Mesodermal cell (in vitro differentiated cells): ENCODE data around the gene AKR1A1.

Source experiments
- H3K27ac ChIP-seq: 2 replicates; pipeline ENCODE4 v1.7.0; 2013; ENCODE audit warnings: mild to moderate bottlenecking, low read depth, low read length, moderate library complexity; ENCODE audit not compliant: severe bottlenecking
- H3K36me3 ChIP-seq: 2 replicates; pipeline ENCODE4 v1.7.1; 2013; ENCODE audit warnings: mild to moderate bottlenecking, low read length, moderate library complexity; ENCODE audit not compliant: control insufficient read depth, insufficient read depth
- H3K4me1 ChIP-seq: one replicate; pipeline ENCODE4 v1.7.1; 2013; ENCODE audit warnings: mild to moderate bottlenecking, low read length; ENCODE audit not compliant: insufficient read depth, control insufficient read depth, poor library complexity, severe bottlenecking
- H3K4me3 ChIP-seq: 2 replicates; pipeline ENCODE4 v1.7.0; 2013; ENCODE audit warnings: low read length, control low read depth, mild to moderate bottlenecking; ENCODE audit not compliant: insufficient read depth, poor library complexity, severe bottlenecking; ENCODE audit errors: extremely low read depth
- H3K9me3 ChIP-seq: 2 replicates; pipeline ENCODE4 v1.7.1; 2013; ENCODE audit warnings: mild to moderate bottlenecking, low read length, moderate library complexity; ENCODE audit not compliant: control insufficient read depth
- WGBS, 2 experiments: methylation state at CpG; one replicate each; pipeline ENCODE4 v1.1.5; 2013; ENCODE audit warnings: missing lambda C conversion rate in 2 of 2; ENCODE audit not compliant: insufficient coverage in 2 of 2; 5-methylcytosine and 5-hydroxymethylcytosine counted together

The AKR1A1 gene

DNA sequence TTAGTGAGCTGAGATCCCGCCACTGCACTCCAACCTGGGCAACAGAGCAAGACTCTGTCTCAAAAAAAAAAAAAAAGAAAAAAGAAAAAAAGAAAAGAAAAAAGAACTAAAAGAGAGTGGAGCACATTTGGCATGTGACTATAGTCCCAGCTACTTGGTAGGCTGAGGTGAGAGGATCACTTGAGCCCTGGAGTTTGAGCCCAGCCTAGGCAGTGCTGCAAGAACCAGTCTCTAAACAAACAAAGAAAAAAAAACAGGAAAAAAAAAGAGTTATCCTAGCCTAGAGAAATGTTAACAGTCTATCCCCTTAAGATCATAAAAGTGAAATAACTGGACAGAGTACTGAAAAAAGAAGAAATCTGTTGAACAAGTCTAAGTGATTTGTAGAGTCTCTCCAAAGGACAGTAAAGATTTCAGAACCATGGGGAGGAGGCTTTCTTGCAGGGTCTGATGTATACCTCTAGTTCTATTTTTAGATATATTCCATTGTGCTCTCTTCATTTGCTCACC, 24.4 kb upstream of the AKR1A1 start:
- Histone ChIP-seq H3K27ac (no peak overlapping the region), H3K9me3 (no peaks in the 10 kb centered on the region), H3K4me3 (no peak overlapping the region), H3K4me1 (peaks cover 10% of the 10 kb centered on the region), H3K36me3 (no peaks in the 10 kb centered on the region)
- 83% methylated on average over 1 of the region's 1 CpG; no CpG with 5 or more reads in 1 of the 2 experiments for WGBS, 2 experiments

DNA sequence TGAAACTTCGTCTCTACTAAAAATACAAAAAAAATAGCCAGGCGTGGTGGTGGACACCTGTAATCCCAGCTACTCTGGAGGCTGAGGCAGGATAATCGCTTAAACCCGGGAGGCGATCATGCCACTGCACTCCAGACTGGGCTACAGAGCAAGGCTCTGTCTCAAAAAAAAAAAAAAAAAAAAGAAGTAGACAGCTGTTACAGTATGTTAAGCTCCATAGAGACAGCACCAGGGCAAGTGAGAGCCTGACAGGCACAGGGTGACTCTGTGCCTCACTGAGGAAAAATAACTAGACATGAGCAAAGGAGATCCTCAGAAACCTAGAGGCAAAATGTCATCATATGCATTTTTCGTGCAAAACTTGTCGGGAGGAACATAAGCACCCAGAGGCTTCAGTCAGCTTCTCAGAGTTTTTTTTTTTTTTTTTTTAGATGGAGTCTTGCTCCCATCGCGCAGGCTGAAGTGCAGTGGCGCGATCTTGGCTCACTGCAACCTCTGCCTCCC, 19.9 kb upstream of the AKR1A1 start:
- WGBS, 2 experiments: 94 to 95% methylated on average over 6 to 7 of the region's 11 CpGs

DNA sequence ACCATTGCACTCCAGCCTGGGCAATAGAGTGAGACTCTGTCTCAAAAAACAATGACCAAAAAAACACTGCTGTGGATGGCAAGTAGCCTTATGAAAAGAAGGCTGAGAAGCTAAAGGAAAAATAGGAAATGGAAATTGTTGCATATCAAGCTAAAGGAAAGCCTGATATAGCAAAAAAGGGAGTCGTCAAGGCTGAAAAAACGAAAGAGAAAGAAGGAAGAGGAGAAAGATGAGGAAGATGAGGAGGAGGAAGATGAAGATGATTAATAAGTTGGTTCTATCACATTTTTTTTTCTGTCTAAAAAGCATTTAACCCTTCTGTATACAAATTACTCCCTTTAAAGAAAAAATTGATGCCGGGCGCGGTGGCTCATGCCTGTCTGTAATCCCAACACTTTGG, 18.8 kb upstream of the AKR1A1 start:
- WGBS, 2 experiments: 88 to 89% methylated on average over 2 to 5 of the region's 5 CpGs
- Histone ChIP-seq H3K4me1 (no peaks in the 10 kb centered on the region), H3K36me3 (no peaks in the 10 kb centered on the region), H3K9me3 (no peaks in the 10 kb centered on the region), H3K27ac (no peak overlapping the region), H3K4me3 (no peak overlapping the region)

More for the DNA sequence above, 19.9 kb upstream of the AKR1A1 start:
- Histone ChIP-seq H3K9me3 (no peaks in the 10 kb centered on the region), H3K27ac (no peak overlapping the region), H3K36me3 (no peaks in the 10 kb centered on the region), H3K4me3 (no peak overlapping the region), H3K4me1 (peaks cover 4% of the 10 kb centered on the region)

DNA sequence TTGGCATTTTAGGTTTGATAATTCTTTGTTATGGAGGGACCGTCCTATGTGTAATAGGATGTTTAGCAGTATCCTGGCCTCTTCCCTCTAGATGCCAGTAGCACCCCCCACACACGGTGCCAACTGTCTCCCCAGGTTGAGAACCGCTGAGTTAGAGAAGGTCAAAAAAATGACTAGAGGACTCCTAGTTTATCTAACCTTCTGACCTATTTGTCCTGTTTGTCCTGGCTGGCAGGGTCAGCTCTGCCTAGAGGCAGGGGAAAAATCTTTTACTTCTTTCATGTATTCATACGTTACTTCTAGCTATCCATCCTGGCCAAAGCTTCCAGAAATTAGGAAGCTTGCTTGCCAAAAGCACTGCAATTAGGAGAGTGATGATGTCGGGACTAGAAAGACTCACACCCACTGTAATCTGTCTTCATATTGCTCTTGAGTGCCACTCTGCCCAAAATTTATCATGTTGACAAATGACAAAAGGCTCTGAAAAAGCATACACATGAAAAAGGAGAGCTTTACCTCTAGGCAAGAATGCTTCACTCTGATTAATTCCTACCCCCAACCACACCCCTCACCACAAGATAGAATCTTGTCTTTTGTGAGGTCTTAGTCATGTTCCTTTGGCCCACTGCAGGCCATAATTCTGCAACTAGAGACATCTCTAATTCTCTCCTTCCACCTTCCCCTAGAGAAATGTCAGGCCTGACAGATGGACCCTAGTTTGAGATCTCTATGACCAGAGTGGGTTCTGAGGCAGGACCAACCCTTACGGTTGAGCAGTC, 14.4 kb upstream of the AKR1A1 start:
- no peak overlapping the region for H3K4me3 ChIP-seq
- H3K9me3 ChIP-seq: no peaks in the 10 kb centered on the region
- H3K36me3 ChIP-seq: no peaks in the 10 kb centered on the region
- no peak overlapping the region for H3K27ac ChIP-seq
- WGBS, 2 experiments: 79 to 100% methylated on average over 2 of the region's 6 CpGs
- no peaks in the 10 kb centered on the region for H3K4me1 ChIP-seq

DNA sequence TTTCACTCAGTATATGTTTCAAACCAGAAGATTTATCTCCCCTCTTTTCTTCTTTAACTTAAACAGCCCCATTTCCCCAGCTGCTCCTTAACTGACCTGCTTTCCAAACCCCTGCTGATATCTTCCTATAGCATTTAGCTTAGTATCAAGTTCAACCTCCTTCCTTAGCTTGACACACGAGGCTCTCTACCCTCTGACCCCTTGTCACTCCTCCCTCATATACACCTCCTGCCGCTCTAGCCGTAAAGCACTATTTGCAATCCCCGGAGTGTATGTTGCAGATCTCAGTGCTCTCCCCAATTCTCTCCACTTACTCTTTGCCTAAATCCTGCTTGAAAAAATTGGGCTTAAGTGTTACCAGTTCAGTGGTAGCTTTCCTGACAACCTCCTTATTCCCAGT, 13.7 kb upstream of the AKR1A1 start:
- H3K36me3 ChIP-seq: no peaks in the 10 kb centered on the region
- H3K4me3 ChIP-seq: no peak overlapping the region
- H3K9me3 ChIP-seq: no peaks in the 10 kb centered on the region
- WGBS, 2 experiments: 62 to 70% methylated on average over 4 of the region's 4 CpGs
- H3K4me1 ChIP-seq: no peaks in the 10 kb centered on the region
- H3K27ac ChIP-seq: no peak overlapping the region

DNA sequence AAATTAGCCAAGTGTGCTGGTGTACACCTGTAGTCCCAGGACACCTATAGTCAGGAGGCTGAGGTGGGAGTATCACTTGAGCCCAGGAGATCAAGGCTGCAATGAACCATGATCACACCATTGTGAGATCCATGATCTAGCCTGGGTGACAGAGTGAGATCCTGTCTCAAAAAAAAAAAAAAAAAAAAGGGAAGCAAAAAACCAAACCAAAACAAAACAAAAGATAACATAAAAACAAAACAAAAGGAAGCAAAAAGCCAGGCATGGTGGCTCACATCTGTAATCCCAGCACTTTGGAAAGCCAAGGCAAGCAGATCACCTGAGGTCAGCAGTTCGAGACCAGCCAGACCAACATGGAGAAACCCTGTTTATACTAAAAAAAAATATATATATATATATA, 9.4 kb upstream of the AKR1A1 start:
- H3K9me3 ChIP-seq: no peaks in the 10 kb centered on the region
- no peak overlapping the region for H3K4me3 ChIP-seq
- no peaks in the 10 kb centered on the region for H3K36me3 ChIP-seq
- WGBS, 2 experiments: no CpG with 5 or more reads among the region's 1 CpG
- no peak overlapping the region for H3K27ac ChIP-seq
- no peaks in the 10 kb centered on the region for H3K4me1 ChIP-seq

DNA sequence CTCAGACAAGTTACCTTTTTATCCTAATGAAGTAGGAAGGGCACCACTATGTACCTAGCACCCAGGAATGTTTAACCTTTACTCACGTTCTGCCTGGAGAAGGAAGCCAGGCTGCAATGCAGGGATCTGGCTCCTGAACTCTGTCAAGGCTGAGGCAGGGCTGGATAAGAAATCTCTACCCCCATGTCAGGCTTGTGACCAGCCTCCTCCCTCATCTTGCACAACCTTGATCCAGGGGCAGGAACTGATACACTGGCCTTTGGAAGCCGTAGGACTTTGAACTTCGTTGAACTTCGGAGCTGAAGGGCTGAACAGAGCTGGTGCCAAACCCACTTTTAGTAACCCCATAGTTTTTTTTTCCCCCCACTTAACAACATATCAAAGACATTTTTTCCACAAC, 8.0 kb upstream of the AKR1A1 start:
- no peaks in the 10 kb centered on the region for H3K4me1 ChIP-seq
- 88 to 100% methylated on average over 1 to 3 of the region's 4 CpGs for WGBS, 2 experiments
- H3K27ac ChIP-seq: no peak overlapping the region
- no peaks in the 10 kb centered on the region for H3K9me3 ChIP-seq
- H3K36me3 ChIP-seq: no peaks in the 10 kb centered on the region
- H3K4me3 ChIP-seq: no peak overlapping the region

DNA sequence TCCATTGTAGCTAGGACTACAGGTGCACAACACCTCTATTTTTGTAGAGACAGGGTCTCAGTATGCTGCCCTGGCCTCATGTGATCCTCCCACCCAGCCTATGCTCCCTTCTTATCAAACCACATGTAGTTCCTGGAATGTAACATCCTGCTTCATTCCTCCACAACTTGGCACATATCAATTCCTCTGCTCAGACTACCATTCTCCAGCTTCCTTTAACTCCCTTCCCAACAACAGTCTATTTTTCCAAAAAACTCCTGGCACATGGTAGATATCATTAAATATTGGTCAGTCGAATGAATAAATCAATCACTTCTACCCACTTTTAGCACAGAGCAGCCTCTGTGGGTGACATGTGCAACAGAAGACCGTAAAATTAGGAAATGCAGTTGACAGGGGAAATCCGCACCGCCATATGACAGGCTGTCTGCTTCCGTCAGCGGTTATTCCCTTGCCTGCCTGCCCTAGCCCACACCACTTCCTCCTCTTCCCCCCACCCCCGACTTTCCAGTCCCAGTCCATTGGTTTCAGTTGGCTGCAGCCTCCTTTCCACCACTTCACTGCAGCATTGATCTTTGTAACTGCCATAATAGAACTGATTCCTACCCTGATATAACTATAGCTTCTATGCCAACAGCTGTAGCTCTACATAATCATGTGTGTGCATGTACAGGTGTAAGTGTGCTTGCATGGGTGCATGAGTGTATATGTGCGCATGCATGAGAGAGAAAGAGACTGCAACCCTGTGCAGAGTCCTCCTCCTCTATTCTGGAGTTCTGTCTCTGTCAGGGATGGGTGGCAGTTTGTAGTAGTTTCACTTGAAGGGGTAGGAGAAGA, 6.8 kb upstream of the AKR1A1 start:
- Histone ChIP-seq H3K9me3 (no peaks in the 10 kb centered on the region), H3K4me3 (no peak overlapping the region), H3K27ac (no peak overlapping the region), H3K4me1 (no peaks in the 10 kb centered on the region), H3K36me3 (no peaks in the 10 kb centered on the region)
- 73 to 78% methylated on average over 6 to 7 of the region's 8 CpGs for WGBS, 2 experiments

DNA sequence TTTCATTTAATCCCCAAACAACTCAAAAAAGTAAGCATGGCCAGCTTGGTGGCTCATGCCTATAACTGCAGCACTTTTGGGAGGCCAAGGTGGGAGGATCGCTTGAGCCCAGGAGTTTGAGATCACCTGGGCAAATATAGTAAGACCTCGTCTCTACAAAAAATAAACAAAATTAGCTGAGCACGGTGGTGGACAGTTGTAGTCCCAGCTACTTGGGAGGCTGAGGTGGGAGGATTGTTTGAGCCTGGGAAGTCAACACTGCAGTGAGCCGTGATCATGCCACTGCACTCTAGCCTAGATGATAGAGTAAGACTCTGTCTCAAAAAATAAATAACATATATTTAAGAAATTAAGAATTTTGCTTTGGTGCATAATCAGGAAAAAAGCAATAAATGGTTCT, 6.1 kb upstream of the AKR1A1 start:
- Histone ChIP-seq H3K4me1 (no peaks in the 10 kb centered on the region), H3K36me3 (no peaks in the 10 kb centered on the region), H3K9me3 (no peaks in the 10 kb centered on the region), H3K27ac (no peak overlapping the region), H3K4me3 (no peak overlapping the region)
- 100% methylated on average over 1 of the region's 4 CpGs for WGBS, 2 experiments

DNA sequence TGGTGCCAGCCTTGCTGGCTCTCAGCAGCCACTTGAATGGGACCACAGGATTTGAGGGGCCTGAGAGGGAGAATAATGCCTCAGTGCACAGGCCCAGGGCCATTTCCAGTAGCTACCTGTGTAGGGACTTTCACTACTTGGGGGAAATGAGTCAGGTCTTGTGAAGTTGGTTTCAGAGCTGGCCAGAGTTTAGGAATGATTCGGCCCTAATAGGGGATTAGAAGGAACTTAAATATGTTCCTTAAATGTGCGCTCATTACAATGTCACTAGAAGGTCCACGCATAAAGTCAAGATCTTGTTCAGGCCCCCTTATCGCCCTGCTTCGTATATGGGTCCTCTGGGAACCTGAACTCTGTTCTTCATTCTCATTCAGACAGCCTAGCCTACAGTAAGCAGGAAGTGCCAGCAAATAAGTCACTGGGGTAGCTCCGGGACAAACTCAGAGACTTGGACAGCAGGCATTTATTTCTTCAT, 5.6 kb upstream of the AKR1A1 start:
- 69 to 74% methylated on average over 5 to 6 of the region's 6 CpGs for WGBS, 2 experiments
- no peak overlapping the region for H3K27ac ChIP-seq
- no peaks in the 10 kb centered on the region for H3K4me1 ChIP-seq
- H3K36me3 ChIP-seq: no peaks in the 10 kb centered on the region
- no peak overlapping the region for H3K4me3 ChIP-seq
- no peaks in the 10 kb centered on the region for H3K9me3 ChIP-seq
